Osteoblast (primary cell): ENCODE results near the gene NAV1. TPM values are rescaled to one million over a fixed set of nuclear protein-coding genes. Genes with fewer than 3 reads are reported as not detected.
A peak's percentile ranks its signal among the peaks of the same experiment; 100 is the strongest.

Source experiments
- DNase-seq: peaks from one replicate; pipeline ENCODE4 v3.0.0; 2011; ENCODE audit warnings: low spot score, mixed read lengths; ENCODE audit not compliant: insufficient read length; ENCODE audit errors: missing footprints
- H2AFZ ChIP-seq: 2 replicates; pipeline ENCODE4 v1.6.0; 2011; ENCODE audit warnings: mild to moderate bottlenecking, low read length
- H3K27ac ChIP-seq: 2 replicates; pipeline ENCODE4 v1.5.1; 2011; ENCODE audit warnings: mild to moderate bottlenecking, low read depth, low read length, moderate library complexity
- H3K27me3 ChIP-seq: 2 replicates; pipeline ENCODE4 v1.6.0; 2012; ENCODE audit warnings: mild to moderate bottlenecking, control low read depth, inconsistent platforms, low read length, moderate library complexity; ENCODE audit not compliant: insufficient read depth
- H3K36me3 ChIP-seq: 2 replicates; pipeline ENCODE4 v1.5.1; 2011; ENCODE audit warnings: mild to moderate bottlenecking, low read length, control low read depth, moderate library complexity; ENCODE audit not compliant: insufficient read depth
- H3K4me1 ChIP-seq: 2 replicates; pipeline ENCODE4 v1.5.1; 2011; ENCODE audit warnings: mild to moderate bottlenecking, low read length, control low read depth, moderate library complexity; ENCODE audit not compliant: insufficient read depth
- H3K4me2 ChIP-seq: 2 replicates; pipeline ENCODE4 v1.6.0; 2011; ENCODE audit warnings: mild to moderate bottlenecking, low read length; ENCODE audit not compliant: insufficient read depth
- H3K4me3 ChIP-seq: fragments of 200-600 bp; sonication (generic); 3 replicates; pipeline ENCODE4 v1.5.1; 2012; ENCODE audit warnings: mild to moderate bottlenecking, low read length, inconsistent platforms; ENCODE audit not compliant: insufficient read depth
- H3K79me2 ChIP-seq: 2 replicates; pipeline ENCODE4 v1.6.0; 2012; ENCODE audit warnings: mild to moderate bottlenecking, low read length, control low read depth, inconsistent platforms; ENCODE audit not compliant: insufficient read depth
- H3K9me3 ChIP-seq: 2 replicates; pipeline ENCODE4 v1.5.1; 2011; ENCODE audit warnings: low read depth, low read length, control low read depth
- H4K20me1 ChIP-seq: 2 replicates; pipeline ENCODE4 v1.6.0; 2012; ENCODE audit warnings: mild to moderate bottlenecking, low read length, control low read depth; ENCODE audit not compliant: insufficient read depth
- CTCF ChIP-seq: IDR thresholded peaks from 2 replicates; pipeline ENCODE4 v1.5.1; 2011; ENCODE audit warnings: mild to moderate bottlenecking, low read depth, low read length, moderate library complexity; ENCODE audit errors: extremely low read depth
- total RNA-seq: library from RNA; depleted of rRNA; stranded (reverse); fragments of >200 nt; gene quantifications from 2 replicates; pipeline ENCODE4 v1.2.3, GENCODE V29; 2012

Gene NAV1
- total RNA-seq, 1 donor, result 47.0 TPM

DNA sequence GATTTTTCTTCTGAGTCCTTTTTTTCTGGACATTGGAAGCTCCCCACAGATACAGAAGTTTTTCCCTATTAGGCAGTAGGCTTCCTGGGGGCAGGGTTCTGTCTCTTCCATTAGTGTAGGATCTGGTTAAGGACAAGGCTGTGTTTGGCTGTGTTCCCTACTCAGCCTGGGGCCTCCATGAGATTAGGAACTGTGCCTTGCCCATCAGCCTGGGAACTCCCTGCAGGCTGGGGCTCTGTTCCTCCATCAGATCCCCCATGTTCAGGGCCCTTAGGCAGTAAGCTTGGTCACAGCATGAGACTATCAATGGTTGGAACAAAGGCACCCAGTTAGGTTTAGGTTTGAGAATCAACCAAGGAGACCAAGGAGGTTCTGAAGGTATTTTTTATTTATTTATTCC, 22.7 kb downstream of the NAV1 start:
- DNase-seq, result peak; percentile 23
- Histone ChIP-seq H3K4me1 (peaks cover 72% of the 10 kb centered on the region), H3K9me3 (no peaks in the 10 kb centered on the region), H3K79me2 (peaks cover 91% of the 10 kb centered on the region), H3K4me2 (peak overlapping the region; percentile 55), H2AFZ (no peak overlapping the region), H3K27me3 (no peaks in the 10 kb centered on the region), H3K27ac (peak overlapping the region; percentile 96), H3K36me3 (peaks cover 8% of the 10 kb centered on the region), H4K20me1 (no peaks in the 10 kb centered on the region), H3K4me3 (no peak overlapping the region)
- no peak for TF ChIP-seq CTCF

- Histone ChIP-seq H3K4me2 (peak overlapping the region; percentile 55), H3K36me3 (peaks cover 12% of the 10 kb centered on the region), H3K9me3 (no peaks in the 10 kb centered on the region), H3K27me3 (no peaks in the 10 kb centered on the region), H3K27ac (peak overlapping the region; percentile 96), H4K20me1 (no peaks in the 10 kb centered on the region), H3K4me1 (peaks cover 66% of the 10 kb centered on the region), H3K4me3 (peak overlapping the region; percentile 17), H2AFZ (no peak overlapping the region), H3K79me2 (peaks cover 91% of the 10 kb centered on the region)
- TF ChIP-seq CTCF, result no peak
- DNase-seq, result peak; percentile 94
Measured at GRCh38 chr1:201562257-201562656, 23.3 kb downstream of the NAV1 start.

GRCh38 chr1:201562659-201563405, 23.9 kb downstream of the NAV1 start:
- Histone ChIP-seq H3K27ac (peak overlapping the region; percentile 96), H3K4me3 (peak overlapping the region; percentile 17), H3K9me3 (no peaks in the 10 kb centered on the region), H3K27me3 (no peaks in the 10 kb centered on the region), H3K4me2 (peak overlapping the region; percentile 55), H2AFZ (no peak overlapping the region), H3K36me3 (peaks cover 16% of the 10 kb centered on the region), H3K79me2 (peaks cover 91% of the 10 kb centered on the region), H3K4me1 (peaks cover 60% of the 10 kb centered on the region), H4K20me1 (peaks cover under 1% of the 10 kb centered on the region)
- DNase-seq, result peak; percentile 92
- TF ChIP-seq CTCF, result no peak

- no peak for TF ChIP-seq CTCF
- peaks cover 91% of the 10 kb centered on the region for H3K79me2 ChIP-seq
- peak overlapping the region; percentile 55 for H3K4me2 ChIP-seq
- no peak overlapping the region for H2AFZ ChIP-seq
- H3K4me3 ChIP-seq, result peak overlapping the region; percentile 10
- H4K20me1 ChIP-seq, result peaks cover 6% of the 10 kb centered on the region
- peak; percentile 68 for DNase-seq
- no peaks in the 10 kb centered on the region for H3K27me3 ChIP-seq
- H3K36me3 ChIP-seq, result peaks cover 22% of the 10 kb centered on the region
- H3K9me3 ChIP-seq, result no peaks in the 10 kb centered on the region
- peak overlapping the region; percentile 96 for H3K27ac ChIP-seq
- H3K4me1 ChIP-seq, result peaks cover 57% of the 10 kb centered on the region
Measured at GRCh38 chr1:201563406-201563780, 24.5 kb downstream of the NAV1 start.
